Endothelial cell of umbilical vein (primary cell): ENCODE data around the gene CLEC4E. TPM values are rescaled to one million over a fixed set of nuclear protein-coding genes. Genes with fewer than 3 reads are reported as not detected.

ENCODE experiments used
- BruUV-seq: library from RNA; stranded (reverse); fragments of 400-500 nt; replicated peaks from 2 replicates; lab custom pipeline; 2021; lab: Mats Ljungman, UMichigan
- CTCF ChIA-PET: fragments of 300-600, 350-600 bp; sonication (Branson Sonifier 250); formaldehyde crosslinking; loops from one replicate; lab custom pipeline; 2021; ENCODE audit warnings: antibody characterized with exemption, inconsistent platforms; lab: Charles Lee
- POLR2A ChIA-PET: fragments of 300-600, 350-600 bp; sonication (Branson Sonifier 250); formaldehyde crosslinking; loops from one replicate; lab custom pipeline; 2021; ENCODE audit warnings: antibody characterized with exemption, inconsistent platforms; lab: Charles Lee
- DNase-seq: peaks from one replicate; pipeline ENCODE4 v3.0.0-alpha.2; 2011; ENCODE audit warnings: low read depth, low spot score
- FAIRE-seq: peaks from 2 replicates; lab custom pipeline; 2011; peaks lifted over from hg19 to GRCh38; lab: Jason Lieb, UNC
- H2AFZ ChIP-seq: 2 replicates; pipeline ENCODE4 v1.6.0; 2012; ENCODE audit warnings: low read depth, low read length, control low read depth, inconsistent platforms
- H3K27ac ChIP-seq: 2 replicates; pipeline ENCODE4 v1.5.1; 2011; ENCODE audit warnings: low read depth, mild to moderate bottlenecking, control low read depth, low read length, moderate library complexity; ENCODE audit not compliant: insufficient read depth
- H3K27me3 ChIP-seq, 2 experiments: 2 replicates each; pipeline versions ENCODE4 v1.6.0 to v1.6.1; 2011; ENCODE audit warnings: low read length in 2 of 2, mixed read lengths in 1 of 2; ENCODE audit not compliant: control insufficient read depth in 2 of 2, insufficient read depth in 2 of 2
- H3K36me3 ChIP-seq, 2 experiments: 2 replicates in 1 of 2; 3 replicates in 1 of 2; pipeline ENCODE4 v1.5.1; 2011; ENCODE audit warnings: low read length in 2 of 2, mild to moderate bottlenecking in 1 of 2, moderate library complexity in 1 of 2; ENCODE audit not compliant: control insufficient read depth in 2 of 2, insufficient read depth in 2 of 2; ENCODE audit errors: extremely low read depth in 1 of 2
- H3K4me1 ChIP-seq: 3 replicates; pipeline ENCODE4 v1.5.1; 2011; ENCODE audit warnings: mild to moderate bottlenecking, low read length; ENCODE audit not compliant: control insufficient read depth, insufficient read depth; ENCODE audit errors: extremely low read depth
- H3K4me2 ChIP-seq: 2 replicates; pipeline ENCODE4 v1.6.1; 2011; ENCODE audit warnings: low read length, control low read depth, mixed read lengths; ENCODE audit not compliant: insufficient read depth
- H3K4me3 ChIP-seq, 3 experiments: fragments of 200-600 bp in 1 of 3; sonication (generic), shearing (Covaris generic) in 1 of 3; replicated peaks in 1 of 3; 2 replicates each; pipeline ENCODE4 v1.5.1; 2011 to 2016; ENCODE audit warnings: control low read depth in 3 of 3, low read length in 3 of 3, mild to moderate bottlenecking in 2 of 3, inconsistent platforms in 1 of 3, low read depth in 1 of 3, moderate library complexity in 1 of 3; ENCODE audit not compliant: insufficient read depth in 1 of 3
- H3K79me2 ChIP-seq: 2 replicates; pipeline ENCODE4 v1.6.0; 2012; ENCODE audit warnings: low read length, inconsistent platforms; ENCODE audit not compliant: control insufficient read depth, insufficient read depth
- H3K9ac ChIP-seq: replicated peaks from 2 replicates; pipeline ENCODE3; 2011; ENCODE audit warnings: low read length, control low read depth; ENCODE audit not compliant: insufficient read depth; ENCODE audit errors: extremely low read depth
- H3K9me1 ChIP-seq: replicated peaks from 3 replicates; pipeline ENCODE4 v1.6.0; 2011; ENCODE audit warnings: mild to moderate bottlenecking, low read length; ENCODE audit not compliant: control insufficient read depth, insufficient read depth; ENCODE audit errors: extremely low read depth
- H3K9me3 ChIP-seq: replicated peaks from 2 replicates; pipeline ENCODE4 v1.5.1; 2012; ENCODE audit warnings: low read length, inconsistent platforms; ENCODE audit not compliant: control insufficient read depth, insufficient read depth
- H4K20me1 ChIP-seq: replicated peaks from 2 replicates; pipeline ENCODE3; 2011; ENCODE audit warnings: mild to moderate bottlenecking, low read length; ENCODE audit not compliant: control insufficient read depth, insufficient read depth; ENCODE audit errors: extremely low read depth
- JUN ChIP-seq: IDR thresholded peaks from 2 replicates; pipeline ENCODE4 v1.6.1; 2011; ENCODE audit warnings: borderline replicate concordance, low read depth; ENCODE audit not compliant: insufficient read length, insufficient read depth
- MYC ChIP-seq: IDR thresholded peaks from one replicate; pipeline ENCODE4 v1.6.1; 2011; ENCODE audit warnings: mild to moderate bottlenecking, low read depth, low read length
- dilution Hi-C: fragments of 300-500 bp; cut with MboI; formaldehyde crosslinking; loops from one replicate; pipeline ENCODE4 v1.15.0; 2019; ENCODE audit warnings: low sequenced_read_pairs; ENCODE audit not compliant: extremely low pct_ligation_motif_present
- intact Hi-C: fragments of 100-400 bp; cut with micrococcal nuclease; formaldehyde crosslinking; loops from one replicate; pipeline ENCODE4 v1.10.0; 2022
- polyA plus RNA-seq, 4 experiments: library from polyadenylated mRNA; depleted of rRNA in 3 of 4; stranded (reverse) in 3 of 4; unstranded in 1 of 4; fragments of >200 nt; gene quantifications; 2 replicates each; pipeline versions ENCODE4 v1.2.1 to v1.2.3, GENCODE V29; 2011 to 2012; ENCODE audit warnings: missing spikeins in 1 of 4
- total RNA-seq: library from RNA; stranded (reverse); gene quantifications from 2 replicates; pipeline ENCODE4 v1.2.3, GENCODE V29; 2021
- TF ChIP-seq, protein P1 (sequence below), 2 donors: IDR thresholded peaks; 1 replicate in 1 of 2; 2 replicates in 1 of 2; pipeline ENCODE4 v1.5.1; 2011; ENCODE audit warnings: low read length in 2 of 2, mild to moderate bottlenecking in 2 of 2, moderate library complexity in 2 of 2, control low read depth in 1 of 2, inconsistent platforms in 1 of 2, low read depth in 1 of 2; ENCODE audit not compliant: insufficient read depth in 1 of 2; ENCODE audit errors: extremely low read depth in 1 of 2

CLEC4E gene
- total and polyA plus RNA-seq, 2 donors (not counting 3 experiments of a cell fraction or from before 2014, with no cell fraction given) = not detected

DNA sequence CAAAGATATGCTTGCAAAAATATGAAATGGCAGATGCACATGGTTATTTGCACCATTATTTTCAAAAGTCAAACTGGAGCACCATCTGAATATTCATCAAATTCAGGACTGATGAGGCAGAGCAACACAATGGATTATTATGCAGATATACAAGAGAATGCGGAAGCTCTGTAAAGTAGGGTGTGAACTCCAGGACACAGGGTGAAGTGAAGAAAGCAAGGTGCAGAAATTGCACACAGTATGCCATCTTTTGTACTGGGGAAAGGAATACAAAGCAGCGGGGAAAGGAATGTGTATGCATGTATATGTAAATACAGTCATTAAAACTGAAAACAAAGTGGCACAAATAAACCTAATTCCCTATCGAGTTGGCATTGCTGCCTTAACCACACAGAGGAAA is 22.7 kb upstream of the CLEC4E start:
- DNase-seq = no peak
- BruUV-seq = no TSS peak
- no peak overlapping the region for H2AFZ ChIP-seq
- no peaks in the 10 kb centered on the region for H4K20me1 ChIP-seq
- dilution Hi-C loops (no loop called here), intact Hi-C loops (no loop called here)
- no peak overlapping the region for H3K27ac ChIP-seq
- H3K9ac ChIP-seq = no peak overlapping the region
- H3K4me2 ChIP-seq = no peak overlapping the region
- POLR2A ChIA-PET = no interaction called here
- CTCF ChIA-PET = interaction anchor here (1.2 kb wide), 1 partner anchor 19 kb away, joined by 9 read pairs; no protein-coding TSS in a partner anchor
- peaks cover 2 to 10% of the 10 kb centered on the region in 2 experiments for H3K27me3 ChIP-seq
- no peaks in the 10 kb centered on the region for H3K9me3 ChIP-seq
- no peaks in the 10 kb centered on the region for H3K9me1 ChIP-seq
- no peak for FAIRE-seq
- no peak for TF ChIP-seq JUN
- TF ChIP-seq MYC = no peak
- no peaks in the 10 kb centered on the region for H3K79me2 ChIP-seq
- no peaks in the 10 kb centered on the region for H3K4me1 ChIP-seq
- no peaks in the 10 kb centered on the region for H3K36me3 ChIP-seq
- H3K4me3 ChIP-seq = no peak overlapping the region

DNA sequence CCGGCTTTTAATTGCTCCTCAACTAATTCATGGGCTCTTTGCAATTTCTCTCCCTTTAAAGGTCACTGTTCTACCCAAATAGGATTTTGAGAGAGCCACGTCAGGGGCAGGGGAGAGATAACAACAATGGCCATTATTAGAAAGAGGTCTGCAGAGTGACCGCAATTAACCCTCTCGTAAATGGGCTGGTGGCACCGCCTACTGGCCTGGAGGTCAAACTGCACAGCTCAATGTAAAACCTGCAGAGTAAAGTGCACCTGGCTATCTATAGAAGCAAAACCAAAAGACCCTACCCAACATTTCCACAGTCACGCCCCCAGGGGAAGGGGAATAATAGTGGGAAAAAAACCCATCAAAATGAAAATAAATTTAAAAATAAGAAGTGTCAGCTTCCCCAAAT is 21.6 kb upstream of the CLEC4E start:
- TF ChIP-seq, protein P1, sequence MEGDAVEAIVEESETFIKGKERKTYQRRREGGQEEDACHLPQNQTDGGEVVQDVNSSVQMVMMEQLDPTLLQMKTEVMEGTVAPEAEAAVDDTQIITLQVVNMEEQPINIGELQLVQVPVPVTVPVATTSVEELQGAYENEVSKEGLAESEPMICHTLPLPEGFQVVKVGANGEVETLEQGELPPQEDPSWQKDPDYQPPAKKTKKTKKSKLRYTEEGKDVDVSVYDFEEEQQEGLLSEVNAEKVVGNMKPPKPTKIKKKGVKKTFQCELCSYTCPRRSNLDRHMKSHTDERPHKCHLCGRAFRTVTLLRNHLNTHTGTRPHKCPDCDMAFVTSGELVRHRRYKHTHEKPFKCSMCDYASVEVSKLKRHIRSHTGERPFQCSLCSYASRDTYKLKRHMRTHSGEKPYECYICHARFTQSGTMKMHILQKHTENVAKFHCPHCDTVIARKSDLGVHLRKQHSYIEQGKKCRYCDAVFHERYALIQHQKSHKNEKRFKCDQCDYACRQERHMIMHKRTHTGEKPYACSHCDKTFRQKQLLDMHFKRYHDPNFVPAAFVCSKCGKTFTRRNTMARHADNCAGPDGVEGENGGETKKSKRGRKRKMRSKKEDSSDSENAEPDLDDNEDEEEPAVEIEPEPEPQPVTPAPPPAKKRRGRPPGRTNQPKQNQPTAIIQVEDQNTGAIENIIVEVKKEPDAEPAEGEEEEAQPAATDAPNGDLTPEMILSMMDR (IDR thresholded peaks at IDR 0.05; ENCODE audit: extremely low read depth in 1 of 2, insufficient read depth in 1 of 2, low read depth in 1 of 2, low read length in 2 of 2) = peak in 1 of 2 donors; percentile 12
- no peak for TF ChIP-seq MYC
- no peak overlapping the region for H3K4me2 ChIP-seq
- no peaks in the 10 kb centered on the region for H3K79me2 ChIP-seq
- H3K4me3 ChIP-seq = no peak overlapping the region
- ChIA-PET POLR2A (no interaction called here), CTCF (interaction anchor here (3.7 kb wide), 1 partner anchor 18 kb away, joined by 16 read pairs; no protein-coding TSS in a partner anchor)
- intact Hi-C loops = no loop called here
- dilution Hi-C loops = no loop called here
- FAIRE-seq = no peak
- DNase-seq = no peak
- no peaks in the 10 kb centered on the region for H3K4me1 ChIP-seq
- H4K20me1 ChIP-seq = no peaks in the 10 kb centered on the region
- no peak overlapping the region for H3K9ac ChIP-seq
- no peaks in the 10 kb centered on the region for H3K9me3 ChIP-seq
- no TSS peak for BruUV-seq
- no peak overlapping the region for H3K27ac ChIP-seq
- H3K27me3 ChIP-seq = peaks cover 2 to 10% of the 10 kb centered on the region in 2 experiments
- H3K36me3 ChIP-seq = no peaks in the 10 kb centered on the region
- no peaks in the 10 kb centered on the region for H3K9me1 ChIP-seq
- H2AFZ ChIP-seq = no peak overlapping the region
